SK-MEL-5 (cell line): ENCODE measurements around the gene PHF21B. TPM values are rescaled to one million over a fixed set of nuclear protein-coding genes. Genes with fewer than 3 reads are reported as not detected.

ENCODE experiments used
- total RNA-seq: library from RNA; depleted of rRNA; stranded (reverse); fragments of >200 nt; shearing (Covaris generic); gene quantifications from 2 replicates; pipeline ENCODE4 v1.2.3, GENCODE V29; 2014; rRNA removed

Gene PHF21B
- total RNA-seq, 1 experiment from 2014 or later, result 4.2 TPM

Other genes starting within 250 kb of the PHF21B start
- gene NUP50, start 153.9 kb upstream of the PHF21B start, total RNA-seq, result 186 and 187 TPM in 2 replicates
- gene KIAA0930, start 230.9 kb upstream of the PHF21B start, total RNA-seq, result 96.0 and 102 TPM in 2 replicates